Stimulated activated effector memory CD8-positive, alpha-beta T cell treated with anti-CD3 and anti-CD28 coated beads, Interleukin-12 subunit alpha, Interleukin-12 subunit beta, amount 100 ng/mL, for 72 hours (primary cell): ENCODE measurements around the gene RNU2-63P.
"Not testable (repeated sequence)": the region's sequence is repeated elsewhere in the genome, so short reads cannot be mapped to it uniquely, and the experiment has no call there.

Experiments
- ATAC-seq: fragments of 150-1000 bp; cut with Tn5 transposase; 2 replicates; pipeline ENCODE4 v1.10.0; 2021
- DNase-seq, 2 donors: peaks; one replicate each; pipeline ENCODE4 v3.0.0; 2021 to 2022; ENCODE audit warnings: low spot score in 2 of 2
- H3K27ac Mint-ChIP-seq: one replicate; pipeline ENCODE4 v1.8.0; 2022; ENCODE audit warnings: mild to moderate bottlenecking, mixed read lengths
- H3K36me3 Mint-ChIP-seq: one replicate; pipeline ENCODE4 v1.8.0; 2022; ENCODE audit warnings: mild to moderate bottlenecking, mixed read lengths
- H3K4me1 Mint-ChIP-seq: one replicate; pipeline ENCODE4 v1.8.0; 2022; ENCODE audit warnings: mixed read lengths
- H3K4me3 Mint-ChIP-seq: one replicate; pipeline ENCODE4 v1.8.0; 2022; ENCODE audit warnings: mild to moderate bottlenecking, mixed read lengths
- H3K9me3 Mint-ChIP-seq: one replicate; pipeline ENCODE4 v1.8.0; 2022; ENCODE audit warnings: mixed read lengths

The RNU2-63P gene

DNA sequence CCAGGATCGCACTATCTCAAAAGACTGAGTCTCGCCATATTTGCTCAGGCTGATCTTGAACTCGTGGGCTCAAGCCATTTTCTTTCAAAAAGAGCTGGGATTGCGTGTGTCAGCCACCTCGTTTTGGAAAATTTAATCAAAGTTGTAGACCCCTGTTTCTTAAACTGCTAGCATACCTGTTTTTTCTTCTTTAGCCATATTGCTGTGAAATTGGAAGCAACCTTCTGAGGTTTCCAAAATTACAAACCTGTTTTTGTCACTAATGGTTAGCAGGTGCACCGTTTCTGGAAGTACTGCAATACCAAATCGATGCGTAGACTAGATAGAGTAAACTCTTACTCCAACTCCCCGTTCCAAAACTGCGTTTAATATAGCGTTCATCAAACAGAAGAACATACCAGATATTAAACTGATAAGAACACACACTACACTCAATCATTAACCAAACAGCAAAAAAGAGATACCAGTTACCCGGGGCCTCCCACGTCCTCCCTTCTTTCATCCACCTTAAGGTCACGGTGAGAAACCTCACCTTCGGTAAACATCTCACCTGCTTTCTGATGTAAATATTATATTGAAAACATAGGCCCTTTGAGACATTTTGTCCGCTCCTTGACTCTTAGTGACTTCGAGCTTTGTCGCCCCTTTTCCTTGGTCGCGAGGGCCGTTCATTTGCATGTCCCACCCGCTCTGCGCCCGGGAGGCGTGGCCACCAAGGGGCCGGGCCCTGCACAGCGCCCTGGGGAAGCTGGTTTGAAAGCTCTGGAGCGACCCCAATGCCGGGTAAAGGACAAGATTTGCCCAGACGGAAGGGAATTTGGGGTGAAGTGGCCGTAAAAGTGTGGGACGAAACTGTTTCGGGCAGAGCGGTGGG is at the start of gene RNU2-63P:
Gene RNU2-63P, minus strand, starts transcription at position 462 of the 874 bp plus-strand sequence.
- DNase-seq (peak; percentile 78 to 94), ATAC-seq (peak; percentile 86)
- peaks cover 19% of the 10 kb centered on the region for H3K4me1 Mint-ChIP-seq
- no peaks in the 10 kb centered on the region for H3K9me3 Mint-ChIP-seq
- H3K4me3 Mint-ChIP-seq, result peak within 1 kb of the TSS; percentile 95
- H3K27ac Mint-ChIP-seq, result peak within 1 kb of the TSS; percentile 100
- H3K36me3 Mint-ChIP-seq, result peaks cover 16% of the 10 kb centered on the region

DNA sequence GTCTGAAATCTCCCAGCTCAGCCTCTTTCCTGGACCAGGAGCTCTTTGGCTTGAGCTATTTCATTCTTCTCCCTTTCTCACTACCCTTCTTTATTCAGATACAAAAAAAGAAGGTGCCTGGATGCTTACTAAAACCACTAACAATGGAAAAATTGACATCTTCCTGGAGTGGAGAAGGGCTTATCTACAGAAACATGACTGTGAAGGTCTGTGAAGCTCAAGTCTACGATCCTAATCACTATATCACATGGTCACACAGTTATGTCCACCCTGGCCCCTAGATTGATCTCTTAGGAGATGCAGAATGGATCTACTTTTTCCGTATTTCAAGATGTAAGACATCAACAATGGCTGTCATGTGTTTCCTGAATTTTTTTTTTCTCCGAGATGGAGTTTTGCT is 44.9 kb upstream of the RNU2-63P start:
- DNase-seq, result no peak
- Mint-ChIP-seq H3K4me3 (no peak overlapping the region), H3K36me3 (peaks cover 11% of the 10 kb centered on the region), H3K9me3 (no peaks in the 10 kb centered on the region), H3K4me1 (peaks cover 16% of the 10 kb centered on the region), H3K27ac (no peak overlapping the region)
- ATAC-seq, result no peak

DNA sequence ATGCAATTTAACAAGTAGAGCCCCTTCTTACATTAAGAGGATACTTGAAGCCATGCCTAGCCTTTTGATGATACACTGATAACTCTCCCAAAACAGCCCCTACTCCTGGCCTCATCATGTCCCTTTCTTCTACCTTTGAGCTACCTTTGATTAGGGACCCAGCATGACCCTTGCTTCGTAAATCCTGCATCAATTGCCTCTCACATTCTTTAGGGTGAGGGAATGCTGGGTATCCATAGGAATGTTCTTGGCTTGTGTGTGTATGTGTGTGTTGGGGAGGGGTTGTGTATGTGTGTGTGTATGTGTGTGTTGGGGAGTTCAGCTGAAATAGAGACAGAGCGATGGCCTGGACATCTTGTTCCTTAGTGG is 44.5 kb upstream of the RNU2-63P start:
- Mint-ChIP-seq H3K9me3 (no peaks in the 10 kb centered on the region), H3K27ac (no peak overlapping the region), H3K4me1 (peaks cover 21% of the 10 kb centered on the region), H3K4me3 (no peak overlapping the region), H3K36me3 (peaks cover 11% of the 10 kb centered on the region)
- peak; percentile 9 for ATAC-seq
- no peak for DNase-seq

DNA sequence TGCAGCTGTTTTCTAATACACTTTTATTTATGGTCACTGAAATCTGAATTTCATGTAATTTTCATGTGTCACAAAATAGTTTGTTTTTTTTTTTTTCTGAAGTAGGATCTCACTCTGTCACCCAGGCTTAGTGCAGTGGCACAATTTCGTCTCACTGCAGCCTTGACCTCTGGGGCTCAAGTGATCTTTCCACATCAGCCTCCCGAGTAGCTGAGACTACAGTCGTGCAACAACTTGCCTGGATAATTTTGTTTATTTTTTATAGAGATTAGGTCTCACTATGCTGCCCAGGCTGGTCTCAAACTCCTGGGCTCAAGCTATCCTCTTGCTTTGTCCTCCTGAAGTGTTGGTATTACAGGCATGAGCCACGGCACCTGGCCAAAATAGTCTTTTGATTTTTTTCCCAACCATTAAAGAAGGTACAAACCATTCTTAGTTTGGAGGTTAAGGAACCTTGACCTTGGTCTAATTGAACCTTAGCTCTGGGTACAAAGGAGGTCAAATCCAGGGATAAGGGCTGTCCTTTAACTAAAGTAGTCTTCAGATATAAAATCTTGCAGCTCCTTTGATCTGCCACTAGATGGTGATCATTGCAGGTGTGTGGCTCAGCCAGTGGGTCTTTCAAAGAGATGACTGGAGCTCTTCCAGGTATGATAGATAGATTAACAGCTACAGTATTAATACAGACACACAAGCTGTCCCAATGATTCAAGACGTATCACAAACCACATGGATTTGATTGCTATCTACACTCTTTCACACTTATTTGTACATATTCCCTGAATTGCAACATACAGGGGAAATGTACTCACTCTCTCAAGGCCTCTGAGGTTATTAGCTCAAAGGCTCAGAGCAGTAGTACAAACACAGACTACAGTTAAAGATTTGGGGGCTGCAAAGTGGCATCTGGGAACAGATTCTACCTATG is 43.9 kb upstream of the RNU2-63P start:
- ATAC-seq (peak; percentile 38), DNase-seq (no peak)
- H3K4me3 Mint-ChIP-seq, result no peak overlapping the region
- H3K4me1 Mint-ChIP-seq, result peaks cover 25% of the 10 kb centered on the region
- H3K27ac Mint-ChIP-seq, result no peak overlapping the region
- peaks cover 12% of the 10 kb centered on the region for H3K36me3 Mint-ChIP-seq
- H3K9me3 Mint-ChIP-seq, result no peaks in the 10 kb centered on the region

DNA sequence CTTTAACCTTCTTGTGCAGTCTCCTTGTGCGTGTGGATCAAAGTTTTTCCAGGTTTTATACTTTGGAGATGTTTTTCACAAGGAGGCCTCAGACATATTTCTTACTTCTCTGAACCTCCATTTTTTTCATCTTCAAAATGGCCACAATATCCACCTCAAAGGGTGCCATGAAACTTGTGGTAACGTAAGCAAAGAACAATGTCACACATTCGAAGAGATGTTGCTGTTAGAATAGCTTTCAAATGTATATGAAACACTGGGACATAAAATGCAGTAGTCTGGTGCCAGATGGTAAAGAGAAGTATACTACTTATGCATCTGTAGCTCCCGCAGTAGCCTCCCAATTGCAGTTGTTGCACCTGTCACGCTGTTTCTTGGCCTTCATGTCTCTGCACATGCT is 41.8 kb upstream of the RNU2-63P start:
- DNase-seq (no peak), ATAC-seq (no peak)
- Mint-ChIP-seq H3K36me3 (peaks cover 32% of the 10 kb centered on the region), H3K9me3 (no peaks in the 10 kb centered on the region), H3K27ac (no peak overlapping the region), H3K4me3 (no peak overlapping the region), H3K4me1 (peaks cover 45% of the 10 kb centered on the region)

DNA sequence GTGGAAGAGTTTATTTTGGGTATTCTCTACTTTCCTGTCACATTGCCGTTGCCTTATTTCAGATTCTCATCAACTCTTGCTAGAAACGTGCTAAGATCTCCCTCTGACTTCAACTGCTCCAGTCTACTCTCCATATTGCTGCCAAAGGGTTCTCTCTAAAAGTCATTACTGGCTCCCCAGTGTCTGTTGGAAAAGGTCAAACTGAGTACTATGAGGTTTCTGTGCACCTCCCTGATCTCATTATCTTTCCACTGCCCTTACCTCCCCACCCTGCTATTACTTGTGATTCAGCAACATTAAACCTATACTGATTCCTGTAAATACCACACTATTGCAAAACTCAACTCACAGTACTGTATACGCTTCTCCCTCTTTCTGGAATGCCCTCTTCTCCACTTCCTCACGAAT is 41.1 kb upstream of the RNU2-63P start:
- peaks cover 38% of the 10 kb centered on the region for H3K36me3 Mint-ChIP-seq
- H3K27ac Mint-ChIP-seq, result no peak overlapping the region
- no peaks in the 10 kb centered on the region for H3K9me3 Mint-ChIP-seq
- DNase-seq, result no peak
- H3K4me1 Mint-ChIP-seq, result peaks cover 51% of the 10 kb centered on the region
- H3K4me3 Mint-ChIP-seq, result no peak overlapping the region
- no peak for ATAC-seq

DNA sequence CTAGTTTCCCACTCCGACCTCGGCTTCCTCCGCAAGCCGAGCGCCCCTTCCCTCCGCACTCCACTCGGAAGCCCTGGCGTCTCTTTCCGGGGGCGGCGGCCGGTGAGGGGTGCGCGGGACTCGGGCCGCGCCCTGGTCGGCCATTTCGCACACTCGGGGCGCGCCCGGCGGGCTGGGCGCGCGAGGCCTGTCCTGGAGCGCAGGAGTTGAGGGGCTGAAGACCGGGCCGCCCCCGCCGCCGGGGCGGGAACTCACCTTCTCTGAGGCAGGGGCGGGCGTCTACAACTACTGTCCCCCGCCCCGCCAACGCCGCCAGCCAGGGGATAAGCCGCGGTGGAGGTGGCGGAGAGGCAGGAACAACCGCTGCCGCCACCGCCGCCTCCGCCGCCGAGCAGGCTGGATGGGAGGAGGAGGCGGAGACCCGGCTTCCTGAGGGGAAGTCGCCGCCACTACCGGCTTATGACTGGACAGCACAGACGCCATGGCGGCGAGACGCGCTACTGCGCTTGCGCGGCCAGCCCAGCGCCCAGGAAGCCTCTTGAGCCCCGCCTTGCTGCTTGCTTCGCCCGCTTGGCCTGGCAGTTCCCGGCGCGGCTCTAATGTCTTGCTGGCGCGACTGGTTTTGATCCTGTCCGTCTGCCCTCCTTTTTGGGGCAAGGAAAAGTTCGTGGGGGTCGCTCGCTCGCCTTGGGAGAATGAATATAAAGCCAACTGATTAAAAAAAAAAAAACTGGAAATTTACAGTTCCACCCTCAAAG is 39.2 kb upstream of the RNU2-63P start, which contains the start of gene KRCC1:
Gene KRCC1, minus strand, starts transcription at position 413 of the 758 bp plus-strand sequence. CDS start 27,220 bp downstream, outside the sequence.
- Mint-ChIP-seq H3K4me3 (peak within 1 kb of the TSS; percentile 89), H3K4me1 (peaks cover 51% of the 10 kb centered on the region), H3K27ac (peak within 1 kb of the TSS; percentile 98), H3K9me3 (no peaks in the 10 kb centered on the region), H3K36me3 (peaks cover 48% of the 10 kb centered on the region)
- ATAC-seq (peak; percentile 97), DNase-seq (peak; percentile 89 to 95)

DNA sequence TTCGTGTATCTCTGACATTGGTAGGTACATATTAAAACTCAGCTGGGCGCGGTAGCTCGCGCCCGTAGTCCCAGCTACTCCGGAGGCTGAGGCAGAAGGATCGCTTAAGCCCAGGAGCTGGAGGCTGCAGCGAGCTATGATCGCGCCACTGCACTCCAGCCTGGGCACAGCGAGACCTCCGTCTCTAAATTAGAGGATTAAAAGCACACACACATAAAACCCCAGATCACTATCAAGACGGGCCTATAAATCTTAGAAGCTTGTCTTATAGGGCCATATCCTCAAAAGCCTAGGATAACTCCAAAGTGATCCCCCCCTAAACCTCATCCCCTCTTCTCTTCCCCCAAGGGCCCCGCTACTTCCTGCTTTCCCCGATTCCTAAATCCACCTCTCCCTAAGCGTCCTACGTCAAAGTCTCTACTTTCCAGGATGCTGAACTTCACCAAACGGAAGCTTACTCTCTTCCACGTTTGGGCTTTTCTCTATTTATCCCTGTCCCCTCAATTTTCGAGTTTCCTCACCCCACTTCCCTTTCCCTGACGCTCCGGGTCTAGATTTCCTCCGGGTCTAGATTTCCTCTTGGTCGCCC is 38.5 kb upstream of the RNU2-63P start:
- H3K9me3 Mint-ChIP-seq, result no peaks in the 10 kb centered on the region
- peak overlapping the region; percentile 89 for H3K4me3 Mint-ChIP-seq
- DNase-seq (no peak), ATAC-seq (no peak)
- H3K4me1 Mint-ChIP-seq, result peaks cover 51% of the 10 kb centered on the region
- H3K36me3 Mint-ChIP-seq, result peaks cover 54% of the 10 kb centered on the region
- peak overlapping the region; percentile 98 for H3K27ac Mint-ChIP-seq

DNA sequence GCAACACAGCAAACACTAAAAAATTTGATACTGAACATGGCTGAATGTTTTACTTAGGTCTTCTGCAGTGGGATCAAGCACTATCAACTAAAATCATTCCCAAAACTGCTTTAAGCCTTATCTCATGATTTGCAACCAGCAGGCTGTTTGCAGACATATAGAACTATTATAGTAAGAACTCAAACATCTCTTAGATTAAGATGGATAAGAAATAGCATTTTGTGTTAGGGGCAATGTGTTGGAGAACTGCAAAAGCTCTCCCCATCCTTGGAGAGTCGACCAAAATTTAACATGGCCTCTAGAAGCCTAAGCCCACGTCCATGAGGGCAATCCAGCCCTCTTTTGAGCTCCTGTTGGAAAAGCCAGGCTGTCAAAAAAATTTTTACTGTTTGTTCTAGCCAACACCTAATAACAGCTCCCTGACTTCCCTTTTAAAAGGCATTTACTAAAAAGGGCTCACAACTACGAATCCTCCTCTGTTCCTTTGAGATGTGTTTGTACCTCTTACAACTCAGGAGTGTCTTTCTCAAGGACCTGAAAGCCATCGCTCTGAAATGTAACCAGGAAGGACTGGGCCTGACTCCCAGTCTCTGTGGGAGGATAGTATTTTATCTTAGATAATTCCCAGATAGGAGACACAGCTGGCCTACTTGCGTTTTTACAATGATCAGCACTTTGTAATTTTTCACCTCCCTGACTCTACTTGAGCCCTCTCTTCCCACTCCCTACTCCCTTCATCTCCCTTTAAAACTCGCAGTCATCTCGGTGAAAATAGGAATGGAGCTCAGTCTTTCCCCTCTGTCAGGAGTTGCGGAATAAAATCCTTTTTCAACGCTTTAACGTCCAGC is 37.8 kb upstream of the RNU2-63P start:
- Mint-ChIP-seq H3K4me1 (peaks cover 51% of the 10 kb centered on the region), H3K27ac (peak overlapping the region; percentile 98), H3K4me3 (peak overlapping the region; percentile 89)

DNA sequence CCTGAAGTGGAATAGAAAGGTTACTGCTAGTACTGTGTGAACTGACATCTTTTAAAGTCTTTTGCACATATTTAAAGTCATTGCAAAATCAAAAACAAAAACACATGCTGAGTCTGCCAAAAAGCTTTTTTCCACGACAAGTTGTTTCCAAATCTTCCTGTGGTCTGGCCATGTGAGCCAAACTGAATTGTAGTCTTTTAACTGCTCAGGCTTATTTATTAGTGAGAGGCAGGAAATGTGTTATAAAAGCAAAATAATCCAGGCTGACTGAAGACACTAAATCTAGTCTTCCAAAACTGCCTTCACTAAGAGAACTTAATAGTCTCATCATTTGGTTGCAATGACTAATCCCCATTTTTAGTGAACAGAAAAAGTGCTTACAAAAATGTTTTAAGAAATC is 36.9 kb upstream of the RNU2-63P start:
- peaks cover 49% of the 10 kb centered on the region for H3K36me3 Mint-ChIP-seq
- H3K4me1 Mint-ChIP-seq, result peaks cover 51% of the 10 kb centered on the region
- H3K27ac Mint-ChIP-seq, result peak overlapping the region; percentile 98
- ATAC-seq, result no peak
- no peaks in the 10 kb centered on the region for H3K9me3 Mint-ChIP-seq
- no peak for DNase-seq
- peak overlapping the region; percentile 89 for H3K4me3 Mint-ChIP-seq

More for the DNA sequence above, 37.8 kb upstream of the RNU2-63P start:
- ATAC-seq (no peak), DNase-seq (no peak)
- H3K9me3 Mint-ChIP-seq, result no peaks in the 10 kb centered on the region
- H3K36me3 Mint-ChIP-seq, result peaks cover 51% of the 10 kb centered on the region

DNA sequence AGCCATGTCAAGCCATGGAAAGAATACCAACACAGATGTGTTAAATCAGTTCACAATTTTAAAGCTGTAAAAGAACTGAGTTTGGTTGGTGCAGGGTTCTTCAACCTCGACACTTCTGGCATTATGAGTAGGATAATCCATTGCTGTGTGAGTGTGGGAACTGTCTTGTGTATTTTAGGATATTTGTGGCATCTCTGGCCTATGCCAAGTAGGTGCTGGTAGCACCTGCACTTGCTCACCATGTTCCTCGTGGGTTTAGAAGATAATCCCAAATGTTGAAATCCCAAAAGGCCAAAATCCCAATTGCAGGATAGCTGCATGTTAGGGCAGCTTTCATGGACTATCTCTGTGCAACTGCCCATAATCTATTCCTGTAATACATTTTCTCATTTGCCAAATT is 35.4 kb upstream of the RNU2-63P start:
- no peak overlapping the region for H3K4me3 Mint-ChIP-seq
- no peak overlapping the region for H3K27ac Mint-ChIP-seq
- no peak for ATAC-seq
- DNase-seq, result no peak
- H3K36me3 Mint-ChIP-seq, result peaks cover 49% of the 10 kb centered on the region
- peaks cover 39% of the 10 kb centered on the region for H3K4me1 Mint-ChIP-seq
- no peaks in the 10 kb centered on the region for H3K9me3 Mint-ChIP-seq

DNA sequence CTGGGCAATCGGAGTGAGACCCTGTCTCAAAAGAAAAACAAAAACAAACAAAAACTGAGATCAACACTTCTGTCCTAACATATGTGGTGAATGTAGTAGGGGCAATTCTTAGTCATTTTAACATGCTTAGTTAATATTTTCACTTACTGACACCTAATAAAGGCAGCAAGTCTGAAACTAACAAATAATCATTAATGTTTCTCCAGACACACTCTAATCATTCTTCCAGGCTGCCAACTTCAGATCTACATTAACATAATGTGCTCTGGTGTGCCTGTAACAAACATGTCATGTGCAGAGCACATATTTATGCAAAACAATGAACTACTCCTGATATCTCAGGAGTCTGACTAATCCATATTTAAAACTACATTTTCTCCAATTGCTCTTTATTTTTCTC is 33.3 kb upstream of the RNU2-63P start:
- Mint-ChIP-seq H3K36me3 (peaks cover 36% of the 10 kb centered on the region), H3K9me3 (no peaks in the 10 kb centered on the region), H3K27ac (no peak overlapping the region), H3K4me3 (no peak overlapping the region), H3K4me1 (peaks cover 20% of the 10 kb centered on the region)
- ATAC-seq (no peak), DNase-seq (no peak)

DNA sequence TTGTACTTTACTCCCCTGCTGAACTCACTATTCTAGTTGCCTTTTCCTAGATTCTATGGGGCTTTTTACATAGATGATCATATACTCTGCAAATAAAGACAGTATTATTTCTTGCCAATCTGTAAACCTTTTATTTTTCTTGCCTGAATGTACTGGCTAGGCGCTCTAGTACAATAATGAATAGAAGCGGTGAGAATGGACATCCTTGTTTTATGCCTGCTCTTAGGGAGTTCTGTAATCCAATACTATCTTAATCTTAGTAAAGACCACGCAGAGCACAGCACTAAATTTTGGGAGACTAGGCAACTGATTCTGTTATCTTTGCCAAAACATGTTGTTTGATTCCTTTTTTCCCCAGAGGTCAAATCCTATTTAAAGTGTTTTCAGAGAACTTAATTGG is 32.2 kb upstream of the RNU2-63P start:
- ATAC-seq (no peak), DNase-seq (no peak)
- H3K36me3 Mint-ChIP-seq, result peaks cover 26% of the 10 kb centered on the region
- H3K9me3 Mint-ChIP-seq, result no peaks in the 10 kb centered on the region
- peak overlapping the region; percentile 34 for H3K27ac Mint-ChIP-seq
- no peak overlapping the region for H3K4me3 Mint-ChIP-seq
- H3K4me1 Mint-ChIP-seq, result peaks cover 9% of the 10 kb centered on the region

DNA sequence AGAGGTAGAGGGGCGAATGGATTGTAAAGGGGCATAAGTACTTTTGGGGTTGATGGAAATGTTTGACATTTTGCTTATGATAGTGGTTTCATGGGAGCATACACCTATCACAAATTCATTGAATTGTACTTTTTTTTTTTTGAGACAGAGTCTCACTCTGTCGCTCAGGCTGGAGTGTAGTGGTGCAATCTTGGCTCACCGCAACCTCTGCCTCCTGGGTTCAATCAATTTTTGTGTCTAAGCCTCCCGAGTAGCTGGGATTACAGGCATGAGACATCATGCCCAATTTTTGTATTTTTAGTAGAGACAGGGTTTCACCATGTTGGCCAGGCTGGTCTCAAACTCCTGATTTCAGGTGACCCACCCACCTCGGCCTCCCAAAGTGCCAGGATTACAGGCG is 29.2 kb upstream of the RNU2-63P start:
- not testable (repeated sequence) for H3K36me3 Mint-ChIP-seq, ATAC-seq, DNase-seq, H3K4me3 Mint-ChIP-seq, H3K27ac Mint-ChIP-seq, H3K9me3 Mint-ChIP-seq
- peaks cover 13% of the 10 kb centered on the region for H3K4me1 Mint-ChIP-seq
